PC-9 (cell line): ENCODE measurements around the gene ST8SIA4.

ENCODE experiments used
- CTCF ChIP-seq: fragments of 200-600 bp; sonication (generic); conservative IDR thresholded peaks from 2 replicates; pipeline ENCODE4 v1.6.1; 2017; ENCODE audit warnings: mixed run types, antibody characterized with exemption, mild to moderate bottlenecking, moderate library complexity
- EZH2 ChIP-seq: fragments of 200-600 bp; sonication (generic); IDR thresholded peaks from 2 replicates; pipeline ENCODE4 v1.8.0; 2017; ENCODE audit warnings: antibody characterized with exemption, low read depth

- no peak for TF ChIP-seq EZH2
- no peak for TF ChIP-seq CTCF
These were observed 68.6 kb downstream of the ST8SIA4 start for GRCh38 chr5:100834519-100834918.
